Stimulated activated naive CD4-positive, alpha-beta T cell treated with Interleukin-2 at 50 U/mL for 16 hours (primary cell): ENCODE results near the gene NR4A2.
"Not testable (repeated sequence)": the region's sequence is repeated elsewhere in the genome, so short reads cannot be mapped to it uniquely, and the experiment has no call there.

ENCODE experiments used
- DNase-seq: peaks from one replicate; lab custom pipeline; 2025; lab: John Stamatoyannopoulos, UW

NR4A2 gene

DNA sequence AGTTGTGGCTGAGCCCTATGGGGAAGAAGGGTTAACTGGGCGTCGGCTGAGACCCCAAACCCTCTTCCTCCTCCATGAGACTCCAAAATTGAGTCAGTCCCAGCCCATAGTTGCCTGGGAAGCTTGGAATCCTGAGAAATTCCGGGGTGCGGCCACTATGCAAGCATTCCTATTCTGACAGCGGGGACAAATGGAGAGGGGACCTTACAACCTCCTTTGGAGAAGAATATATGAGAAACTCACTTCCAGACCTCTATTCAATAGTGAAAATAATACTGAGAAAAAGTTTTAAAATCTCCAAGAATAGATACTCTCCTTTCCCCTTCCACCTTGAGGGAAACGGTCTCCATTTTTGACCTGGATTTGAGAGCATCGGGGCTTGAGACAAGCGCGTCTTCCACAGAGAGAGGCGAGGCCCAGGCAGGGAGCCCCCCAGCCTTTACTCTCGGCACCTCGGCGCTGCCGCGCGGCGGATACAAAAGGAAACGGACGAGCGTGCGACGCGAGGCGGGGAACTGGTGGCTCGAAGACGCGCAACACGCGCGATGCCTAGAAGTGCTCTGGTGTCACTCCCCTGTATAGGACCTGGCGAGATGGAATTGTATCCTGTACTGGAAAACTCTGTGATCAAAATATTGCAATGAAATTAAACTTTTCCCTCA is 11.1 kb downstream of the NR4A2 start:
- DNase-seq, result no peak

DNA sequence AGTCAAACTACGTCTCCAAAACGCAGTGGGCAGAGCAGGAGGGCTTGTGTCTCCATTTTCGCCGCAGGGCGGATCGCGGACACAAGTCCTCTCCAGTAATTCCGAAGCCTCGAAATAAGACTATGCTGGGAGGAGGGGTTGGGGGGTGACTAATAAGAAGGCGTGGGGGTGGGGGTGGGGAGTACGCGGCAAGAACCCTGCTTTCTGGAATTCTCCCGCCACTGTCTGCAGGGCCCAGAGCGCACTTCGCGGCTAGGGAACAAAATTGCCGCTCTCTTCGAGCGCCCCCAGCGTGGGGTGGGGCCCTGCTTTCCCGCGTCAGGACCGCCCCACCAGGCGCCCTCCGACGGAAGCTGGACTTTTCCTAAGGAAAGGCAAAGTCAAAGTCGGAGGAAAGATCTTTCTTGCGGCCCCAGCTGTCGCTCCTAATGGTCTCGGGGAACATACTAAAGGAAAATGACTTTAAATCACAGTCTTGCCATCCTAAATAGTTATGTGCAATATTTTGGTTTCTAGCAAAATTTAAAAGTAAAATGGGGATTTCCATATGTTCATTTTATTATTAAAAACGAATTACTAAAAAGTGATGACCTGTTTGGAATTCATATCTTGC is 11.9 kb downstream of the NR4A2 start:
- DNase-seq, result no peak

DNA sequence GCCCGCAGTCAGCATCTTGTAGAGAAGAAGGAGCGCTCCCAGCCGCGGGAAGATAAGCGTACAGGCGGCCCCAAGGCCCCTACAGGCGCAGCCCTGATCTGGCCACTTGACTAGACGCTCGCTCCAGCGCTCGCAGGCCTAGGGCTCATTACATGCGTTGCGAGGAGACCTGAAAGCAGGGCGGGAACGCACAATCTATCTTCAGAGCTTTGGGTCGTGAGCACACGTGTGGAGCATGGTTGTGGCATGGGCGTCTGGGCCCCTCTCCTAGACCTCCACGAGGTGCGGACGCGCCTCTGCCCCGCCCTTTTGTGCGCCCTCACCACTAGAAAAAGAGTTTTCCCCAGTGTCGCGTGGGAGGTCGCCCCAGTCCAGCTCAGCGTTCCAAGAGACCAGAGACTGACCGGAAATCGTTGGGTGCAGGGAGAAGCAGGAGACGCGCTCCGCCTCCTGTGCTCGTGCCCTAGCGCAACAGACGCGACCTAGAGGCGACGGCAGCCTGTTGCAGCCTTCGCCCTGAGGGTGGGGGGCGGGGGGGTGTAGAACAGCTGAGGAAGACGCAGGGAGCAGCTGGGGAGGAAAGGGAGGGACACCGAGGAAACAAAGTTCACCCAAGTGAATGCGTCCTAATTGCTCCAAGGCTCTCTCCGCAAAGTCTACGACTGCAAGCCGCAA is 12.6 kb downstream of the NR4A2 start:
- no peak for DNase-seq

DNA sequence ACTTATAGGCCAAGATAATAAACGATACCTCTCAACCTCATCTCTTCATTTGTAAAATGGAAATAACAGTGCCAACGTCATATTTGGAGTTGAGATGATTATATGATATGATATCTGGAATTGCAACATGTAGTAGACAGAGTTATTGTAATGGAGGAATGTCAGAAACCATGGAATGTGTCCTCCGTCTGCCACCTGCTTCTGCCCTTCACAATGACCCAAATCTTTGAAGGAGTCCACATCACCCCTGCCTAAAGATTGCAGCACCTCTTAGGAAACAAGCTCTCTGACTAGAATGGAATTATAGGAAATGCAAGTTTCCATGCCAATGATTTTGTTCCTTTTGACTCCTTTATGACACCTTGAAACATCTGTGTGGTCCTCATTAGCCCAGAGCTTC is 14.9 kb downstream of the NR4A2 start:
- no peak for DNase-seq

DNA sequence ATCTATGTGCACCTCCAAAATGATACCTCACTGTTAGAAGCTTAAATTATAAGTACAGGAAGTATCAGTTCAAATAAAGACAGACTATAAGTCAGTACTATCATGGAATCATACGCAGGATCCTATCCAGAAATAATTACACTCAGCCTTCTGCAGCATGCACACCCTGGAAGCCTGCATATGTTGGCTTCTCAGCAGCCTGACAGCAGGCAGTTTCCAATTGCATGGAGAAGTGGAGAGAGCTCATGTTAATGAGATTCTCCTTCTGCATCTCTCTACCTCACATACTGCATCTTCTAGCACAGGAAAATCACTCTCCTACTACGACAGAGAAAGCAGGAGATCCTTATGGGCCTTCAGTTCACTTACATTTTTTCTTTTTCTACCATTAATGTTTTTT is 20.5 kb downstream of the NR4A2 start:
- DNase-seq, result no peak

DNA sequence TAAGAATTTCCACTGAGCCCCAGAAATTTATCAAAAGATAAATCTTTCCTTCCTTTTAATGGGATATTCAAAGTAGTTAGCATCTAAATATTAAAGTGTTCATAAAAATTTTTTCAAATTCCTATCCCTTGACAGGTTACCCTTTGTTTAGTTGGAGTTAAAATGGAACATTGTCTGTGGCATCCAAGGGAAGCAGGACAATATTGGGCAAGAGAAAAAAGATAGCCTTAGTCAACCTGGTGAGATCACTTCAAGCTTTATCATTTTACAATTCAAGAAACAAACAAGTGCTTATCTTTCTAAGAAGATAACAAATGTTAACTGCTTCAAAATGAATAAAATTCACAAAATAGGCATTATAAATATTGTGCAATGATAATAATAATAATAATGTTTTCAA is 21.7 kb downstream of the NR4A2 start:
- no peak for DNase-seq

DNA sequence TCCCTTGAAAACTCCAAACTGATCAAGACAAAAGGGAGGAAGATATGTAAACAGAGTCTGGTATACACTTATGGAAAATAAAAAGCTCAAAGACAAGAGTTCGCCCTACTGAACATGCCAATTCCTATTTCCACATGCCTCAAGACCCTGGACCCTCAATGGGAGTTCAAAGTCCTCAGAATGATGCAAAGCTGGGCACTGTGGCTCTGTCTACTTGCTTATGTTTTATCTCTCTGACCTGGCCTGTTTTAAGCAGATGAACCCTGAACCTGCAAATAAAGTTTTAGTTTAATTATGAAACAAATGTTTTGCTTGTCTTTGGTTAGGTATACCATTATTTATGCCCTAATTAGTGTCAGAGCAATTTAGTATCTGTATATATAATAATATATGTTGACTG is 22.6 kb downstream of the NR4A2 start:
- DNase-seq, result no peak

DNA sequence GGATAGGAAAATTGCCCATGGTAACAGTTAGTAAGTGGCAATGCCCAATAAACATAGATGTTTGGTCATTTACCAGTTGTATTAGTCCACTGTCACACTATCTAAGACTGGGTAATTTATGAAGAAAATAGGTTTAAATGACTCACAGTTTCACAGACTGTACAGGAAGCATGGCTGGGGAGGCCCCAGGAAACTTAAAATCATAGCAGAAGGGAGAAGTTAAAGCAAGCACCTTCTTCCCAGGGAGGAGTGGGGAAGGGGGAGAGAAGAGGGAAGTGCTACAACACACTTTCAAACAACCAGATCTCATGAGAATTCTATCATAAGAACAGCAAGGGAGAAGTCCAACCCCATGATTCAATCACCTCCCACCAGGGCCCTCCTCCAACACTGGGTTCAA is 23.4 kb downstream of the NR4A2 start:
- DNase-seq, result no peak

DNA sequence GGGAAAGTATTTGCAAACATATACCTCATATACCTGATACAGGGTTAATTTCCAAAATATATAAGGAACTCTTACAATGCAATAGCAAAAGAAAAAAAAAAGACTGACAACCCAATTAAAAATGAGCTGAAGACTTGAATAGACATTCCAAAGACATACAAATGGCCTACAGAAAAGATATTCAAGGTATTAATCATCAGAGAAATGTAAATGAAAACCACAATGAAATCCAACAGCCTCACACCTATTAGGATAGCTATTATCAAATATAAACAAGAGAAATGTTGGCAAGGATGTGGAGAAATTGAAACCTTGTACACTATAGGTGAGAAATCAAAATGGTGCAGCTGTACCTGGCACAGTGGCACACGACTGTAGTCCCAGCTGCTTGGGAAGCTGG is 25.7 kb downstream of the NR4A2 start:
- no peak for DNase-seq

DNA sequence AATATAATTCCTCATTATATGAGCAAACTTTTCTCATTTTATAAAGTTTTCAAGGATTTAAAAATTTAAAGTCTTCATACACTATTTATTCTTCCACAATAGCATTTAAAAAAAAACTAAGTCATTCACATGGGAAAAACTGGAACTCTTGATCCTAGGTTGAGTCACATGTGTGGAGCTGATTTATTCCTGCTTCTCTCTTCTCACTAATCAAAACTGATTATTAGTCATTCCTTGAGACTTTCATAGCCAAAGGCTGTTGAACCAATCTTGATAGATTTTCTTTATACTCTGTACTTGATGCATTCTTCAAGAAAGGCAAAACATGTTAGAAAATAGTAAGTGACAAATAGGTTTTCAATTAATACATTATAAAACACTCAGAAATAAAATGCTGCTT is 27.4 kb downstream of the NR4A2 start:
- DNase-seq, result no peak

DNA sequence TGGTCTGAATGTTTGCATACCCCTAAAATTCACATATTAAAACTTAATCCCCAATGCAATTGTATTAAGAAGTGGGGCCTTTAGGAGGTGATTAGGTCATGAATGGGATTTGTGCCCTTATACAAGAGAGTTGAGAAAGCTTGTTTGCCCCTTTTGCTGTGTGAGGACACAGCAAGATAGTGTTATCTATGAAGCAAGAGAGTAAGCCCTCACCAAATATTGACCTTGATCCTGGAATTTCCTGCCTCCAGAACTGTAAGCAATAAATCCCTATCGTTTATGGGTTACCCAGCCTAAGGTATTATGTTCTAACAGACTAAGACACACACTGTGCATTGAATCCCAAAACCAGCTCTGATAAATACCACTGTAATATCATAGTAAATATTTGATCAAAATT is 32.2 kb downstream of the NR4A2 start:
- DNase-seq, result no peak

DNA sequence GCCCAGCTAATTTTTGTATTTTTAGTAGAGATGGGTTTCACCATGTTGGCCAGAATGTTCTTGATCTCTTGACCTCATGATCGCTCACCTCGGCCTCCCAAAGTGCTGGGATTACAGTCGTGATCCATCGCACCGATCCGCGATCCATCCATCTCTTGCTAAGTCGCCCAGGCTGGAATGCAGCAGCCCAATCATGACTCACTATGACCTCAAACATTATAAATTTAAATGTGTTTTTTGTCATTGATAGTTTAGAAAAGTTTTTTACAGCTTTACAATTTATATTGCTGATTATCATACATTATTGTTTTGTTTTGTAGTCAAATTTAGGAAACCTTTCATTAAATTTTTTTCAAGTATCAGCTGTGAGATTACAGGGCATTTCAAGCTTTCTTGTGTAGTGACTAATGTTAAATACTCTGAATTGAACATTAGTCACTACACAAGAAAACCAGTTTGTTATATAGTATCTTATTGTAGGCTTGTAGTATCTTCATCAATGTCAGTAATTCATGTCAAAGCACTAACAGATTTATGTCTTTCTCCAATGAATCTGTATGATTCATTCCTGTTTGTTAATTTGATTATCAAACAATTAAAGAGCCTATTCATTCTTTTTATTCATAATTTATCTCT is 37.5 kb downstream of the NR4A2 start:
- no peak for DNase-seq

DNA sequence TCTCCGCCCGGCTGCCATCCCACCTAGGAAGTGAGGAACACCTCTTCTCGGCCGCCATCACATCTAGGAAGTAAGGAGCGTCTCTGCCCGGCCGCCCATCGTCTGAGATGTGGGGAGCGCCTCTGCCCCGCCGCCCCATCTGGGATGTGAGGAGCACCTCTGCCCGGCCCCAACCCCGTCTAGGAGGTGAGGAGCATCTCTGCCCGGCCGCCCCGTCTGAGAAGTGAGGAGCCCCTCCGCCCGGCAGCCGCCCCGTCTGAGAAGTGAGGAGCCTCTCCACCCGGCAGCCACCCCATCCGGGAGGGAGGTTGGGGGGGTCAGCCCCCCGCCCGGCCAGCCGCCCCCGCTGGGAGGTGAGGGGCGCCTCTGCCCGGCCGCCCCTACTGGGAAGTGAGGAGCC is 39.1 kb downstream of the NR4A2 start:
- DNase-seq, result not testable (repeated sequence)

DNA sequence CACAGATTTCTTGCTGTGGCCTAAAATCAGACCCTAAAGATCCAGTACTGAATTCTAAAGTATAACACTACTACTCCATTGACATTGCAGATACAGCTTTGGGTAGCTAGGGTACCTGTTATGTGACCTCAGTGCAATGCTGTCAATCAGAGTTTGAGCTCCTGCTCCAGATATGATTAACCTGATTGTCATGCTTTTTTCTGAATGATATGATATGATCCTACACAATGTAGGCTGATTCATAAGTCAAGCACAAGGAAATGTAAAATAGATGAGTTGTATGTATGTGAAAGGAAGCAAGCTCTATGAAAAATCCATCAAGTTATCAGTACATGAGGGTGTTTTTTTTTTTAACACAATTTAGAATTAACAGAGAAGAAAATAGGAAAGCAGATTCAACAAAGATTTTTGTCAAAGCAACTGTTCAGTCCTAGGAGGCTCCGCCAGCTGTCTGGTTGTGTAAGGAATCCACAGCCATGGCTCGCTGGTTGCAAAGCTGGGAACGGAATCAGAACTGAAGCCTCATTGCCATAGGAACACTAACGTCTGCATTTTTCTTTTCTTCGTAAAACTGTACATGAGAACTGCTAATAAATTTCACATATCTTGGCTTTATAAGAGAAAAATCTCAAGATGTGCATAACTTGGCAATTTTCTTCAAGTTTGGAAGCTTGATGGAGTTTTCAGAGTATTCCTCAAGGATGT is 52.9 kb downstream of the NR4A2 start:
- DNase-seq, result no peak
